HG03196 (cell line): Measurements from ENCODE around the gene NR2E1.

Source experiments
- ATAC-seq: cut with Tn5 transposase; IDR thresholded peaks from one replicate; pipeline ENCODE4 v1.9.1; 2021; ENCODE audit not compliant: unreplicated experiment

The NR2E1 gene

DNA sequence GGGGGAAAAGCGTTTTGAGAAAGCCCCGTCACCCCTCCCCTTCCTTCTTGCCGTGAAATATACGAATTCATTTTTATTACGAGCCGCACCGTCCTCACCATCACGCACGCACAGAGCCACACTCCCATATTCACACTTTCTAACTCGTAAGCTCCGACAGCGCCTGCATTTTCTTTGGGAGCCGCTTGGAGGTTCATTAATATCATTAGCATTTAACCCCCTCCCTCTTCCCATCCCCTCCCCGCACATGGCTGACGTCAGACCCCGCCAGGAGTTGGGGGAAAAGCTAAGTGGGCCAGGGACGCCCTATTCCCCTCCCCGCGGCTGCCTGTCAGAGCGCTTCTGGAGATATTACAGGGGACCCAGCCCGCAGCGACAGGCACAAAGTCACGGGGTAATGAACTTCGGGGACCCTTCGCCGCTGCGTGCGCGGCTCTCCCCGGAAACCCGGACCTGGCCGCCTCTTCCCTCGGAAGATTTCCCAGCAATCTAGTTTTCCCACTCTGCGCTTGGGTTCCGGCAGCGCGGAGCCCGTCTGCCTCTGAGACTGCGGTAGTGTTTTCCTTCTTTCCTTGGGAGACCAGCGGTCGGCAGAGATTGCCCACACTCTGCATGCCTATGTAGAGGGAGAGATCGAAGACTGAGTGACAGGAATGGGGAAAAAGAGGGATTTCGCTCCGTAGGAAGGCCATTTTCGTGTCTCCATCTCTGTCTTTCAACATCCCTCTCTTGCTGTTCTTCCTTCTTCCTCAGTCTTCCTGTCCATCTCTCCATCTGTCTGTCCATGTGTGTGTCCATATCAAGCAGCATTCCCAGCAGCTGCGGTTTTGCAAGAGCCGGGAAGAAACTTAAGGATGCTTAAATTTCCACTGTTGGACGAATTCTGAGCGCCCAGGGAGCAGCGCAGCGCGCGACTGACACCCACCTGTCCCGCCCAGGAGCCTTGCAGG lies at the start of gene NR2E1:
TSS of gene NR2E1 (plus strand) at position 309 of the 950 bp plus-strand sequence. CDS start 744 bp downstream, outside the sequence.
- no peak for ATAC-seq

GRCh38 chr6:108116546-108117426 lies 49.0 kb upstream of the NR2E1 start:
- ATAC-seq, result no peak

DNA sequence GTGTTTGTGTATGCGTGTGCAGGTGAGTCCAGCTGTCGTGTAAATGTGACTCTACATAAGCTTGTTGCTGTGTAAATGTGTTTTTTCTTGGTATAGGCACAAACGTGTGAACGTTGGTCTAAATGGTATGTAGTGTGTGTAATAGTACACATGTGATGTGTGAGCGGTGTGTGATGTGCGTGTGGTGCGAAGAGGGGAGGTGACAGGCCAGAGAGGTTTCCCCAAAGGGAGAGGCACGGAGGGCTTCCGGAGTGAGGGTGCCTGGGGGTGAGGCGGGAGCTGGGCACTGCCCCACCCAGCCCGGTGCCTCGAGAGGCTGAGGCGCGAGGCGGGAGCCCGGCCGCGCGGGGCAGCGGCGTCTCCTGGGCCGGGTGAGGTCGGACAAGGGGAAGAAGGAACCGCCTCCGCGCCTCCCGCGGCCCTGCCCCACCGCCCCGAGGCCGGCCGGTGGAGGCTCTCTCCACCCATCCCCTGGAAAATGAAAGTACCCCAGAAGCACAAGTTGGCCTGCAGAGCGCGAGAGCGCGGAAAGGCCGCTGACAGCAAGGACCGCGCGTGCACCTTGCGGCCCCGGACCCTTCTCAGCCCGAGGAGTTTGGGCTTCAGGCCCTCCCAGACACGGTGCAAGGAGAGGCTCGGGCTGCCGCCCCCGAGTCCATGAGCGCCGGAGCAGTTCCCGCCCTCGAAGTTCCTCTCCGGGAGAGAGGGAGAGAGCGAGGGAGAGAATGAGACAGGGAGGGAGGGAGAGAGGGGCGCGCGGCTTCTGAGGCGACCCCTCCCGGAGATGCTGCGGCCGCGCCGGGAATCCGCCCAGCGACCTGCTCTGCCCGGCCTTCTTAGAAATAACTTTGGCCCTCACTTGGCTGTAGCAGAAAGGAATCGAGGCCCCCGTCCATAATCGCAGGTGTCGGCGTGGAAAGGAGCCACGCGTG lies 48.1 kb upstream of the NR2E1 start:
- no peak for ATAC-seq

GRCh38 chr6:108118359-108118724 lies 47.5 kb upstream of the NR2E1 start:
- ATAC-seq, result no peak

GRCh38 chr6:108118810-108119768 lies 46.7 kb upstream of the NR2E1 start:
- no peak for ATAC-seq

GRCh38 chr6:108119769-108120141 lies 46.1 kb upstream of the NR2E1 start:
- ATAC-seq, result no peak

DNA sequence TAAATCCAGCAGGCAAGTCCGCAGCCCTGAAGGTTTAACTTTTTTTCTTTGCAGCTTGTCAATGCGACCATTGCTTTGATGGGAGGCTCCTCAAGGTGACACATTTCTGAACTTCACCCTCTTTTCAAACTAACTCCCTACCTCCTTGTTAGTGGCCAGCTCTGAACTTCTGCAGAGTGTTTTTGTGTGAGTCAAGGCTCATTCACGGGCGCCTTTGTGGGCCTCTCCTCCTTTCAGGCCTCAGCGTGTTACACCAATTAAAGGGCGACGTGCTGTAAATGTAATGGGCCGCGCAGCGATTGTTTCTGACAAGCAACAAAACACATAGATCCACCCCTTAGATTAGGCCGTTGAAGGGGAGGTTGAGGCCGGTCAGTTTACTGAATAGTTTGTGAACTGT lies 45.5 kb upstream of the NR2E1 start:
- ATAC-seq, result no peak

DNA sequence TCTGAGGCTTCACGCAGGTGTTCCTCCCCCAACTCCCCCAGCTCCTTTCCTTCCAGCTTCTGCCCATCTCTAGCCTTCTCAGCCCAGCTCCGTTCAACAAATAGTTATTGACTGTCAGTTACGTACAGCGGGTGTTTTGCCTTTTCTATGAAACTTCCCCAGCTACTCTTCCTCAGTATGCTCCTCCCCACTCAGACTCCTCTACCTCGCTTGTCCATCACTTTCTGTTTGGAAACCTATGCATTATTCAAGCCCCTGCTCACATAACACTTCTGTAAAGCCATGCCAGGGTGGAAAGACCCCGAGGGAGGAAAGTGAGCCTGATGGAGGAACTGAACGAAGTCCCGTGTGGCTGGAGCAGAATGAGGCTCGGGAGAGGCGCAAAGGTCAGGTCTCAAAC lies 44.2 kb upstream of the NR2E1 start:
- no peak for ATAC-seq

GRCh38 chr6:108123481-108123929 lies 42.3 kb upstream of the NR2E1 start:
- ATAC-seq, result no peak

- no peak for ATAC-seq
These were observed 41.9 kb upstream of the NR2E1 start for GRCh38 chr6:108123946-108124345.

- ATAC-seq, result no peak
These were observed 38.8 kb upstream of the NR2E1 start for GRCh38 chr6:108127056-108127455.

DNA sequence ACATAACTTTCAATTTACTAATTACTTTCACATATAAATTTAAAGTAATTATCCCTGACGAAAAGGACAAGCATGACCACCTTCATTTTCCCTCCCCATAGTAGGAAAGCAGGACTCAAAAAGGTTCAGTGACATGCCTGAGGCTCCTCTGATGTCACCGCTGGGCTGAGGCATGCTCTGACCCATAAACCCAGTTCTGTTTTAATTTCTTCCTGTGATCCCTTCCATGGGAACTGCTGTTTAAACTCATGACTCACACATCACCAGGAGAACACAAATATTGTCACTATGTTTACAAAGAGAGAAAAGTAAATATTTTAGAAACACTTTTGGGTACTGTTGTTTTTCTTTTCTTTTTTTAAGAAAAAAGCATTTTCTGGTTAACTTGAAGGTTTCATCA lies 38.0 kb upstream of the NR2E1 start:
- ATAC-seq, result no peak

DNA sequence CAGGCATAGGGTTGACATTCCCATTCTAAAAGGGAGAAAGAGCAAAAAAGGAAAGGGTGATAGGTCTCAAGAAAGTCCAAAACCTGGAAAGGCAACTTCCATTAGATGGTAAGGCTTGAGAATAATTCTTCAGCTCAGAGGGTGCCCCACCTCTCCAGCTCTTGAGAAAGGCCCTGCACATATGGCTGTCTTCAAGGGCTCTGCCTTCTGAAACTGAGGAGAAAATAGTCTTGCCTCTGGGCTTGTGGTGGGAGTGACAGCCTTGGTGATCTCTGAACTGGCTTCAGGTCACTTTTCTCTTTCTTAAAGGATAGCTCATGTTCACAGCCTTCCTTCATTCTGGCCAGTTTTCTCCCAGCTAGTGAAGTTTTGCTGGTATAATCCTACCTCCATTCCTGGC lies 35.6 kb upstream of the NR2E1 start:
- no peak for ATAC-seq

DNA sequence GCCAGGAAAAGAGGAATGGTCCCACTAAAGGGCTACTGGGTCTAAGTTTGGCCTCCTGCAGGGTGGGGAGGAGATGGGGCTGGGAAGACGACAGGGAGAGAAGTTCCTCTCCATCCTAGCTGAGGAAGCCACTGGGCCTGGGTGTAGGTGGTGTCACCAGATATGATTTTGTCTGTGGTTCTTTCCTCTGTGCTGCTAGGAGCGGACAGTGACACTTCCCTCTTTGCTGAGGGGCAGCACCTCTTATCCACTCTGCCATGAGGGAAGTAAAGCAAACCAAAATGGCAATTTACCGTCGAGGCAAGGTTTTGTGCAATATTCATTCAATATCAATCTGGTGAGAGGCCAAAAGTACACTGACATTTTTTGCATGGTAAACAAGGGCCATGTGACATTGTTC lies 33.0 kb upstream of the NR2E1 start:
- no peak for ATAC-seq

- no peak for ATAC-seq
These were observed 32.1 kb upstream of the NR2E1 start for GRCh38 chr6:108133594-108134179.

- no peak for ATAC-seq
These were observed 31.4 kb upstream of the NR2E1 start for GRCh38 chr6:108134213-108134970.

GRCh38 chr6:108142240-108142639 lies 23.6 kb upstream of the NR2E1 start:
- no peak for ATAC-seq

GRCh38 chr6:108145639-108146038 lies 20.2 kb upstream of the NR2E1 start:
- no peak for ATAC-seq
